ENCODE data around the gene TOX3.

Gene TOX3

GRCh38 chr16:52492789-52493357, 54.1 kb downstream of the TOX3 start:
- DNase-seq (ENCODE audit: low spot score), result no peak

DNA sequence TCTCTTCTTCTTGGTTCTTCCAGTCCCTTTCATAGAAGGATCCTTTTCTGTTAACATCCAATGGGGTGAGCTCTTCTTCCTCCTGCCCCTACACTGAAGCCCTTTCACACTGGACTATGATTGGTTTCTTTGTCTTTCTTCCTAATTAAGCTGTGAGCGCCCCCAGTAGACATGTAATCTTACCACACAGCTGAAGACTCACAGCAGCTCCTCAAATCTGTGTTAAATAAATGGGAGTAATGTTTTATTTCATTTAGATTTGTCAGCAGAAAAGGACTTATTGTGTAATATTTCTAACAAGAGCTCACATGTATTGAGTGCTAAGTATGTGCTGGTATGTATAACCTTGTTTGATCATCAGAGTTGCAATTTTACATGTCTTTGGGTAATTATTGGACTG, 55.7 kb downstream of the TOX3 start:
- DNase-seq (ENCODE audit: low spot score), result no peak

GRCh38 chr16:52489894-52490293, 57.0 kb downstream of the TOX3 start:
- no peak for DNase-seq (ENCODE audit: low spot score)

DNA sequence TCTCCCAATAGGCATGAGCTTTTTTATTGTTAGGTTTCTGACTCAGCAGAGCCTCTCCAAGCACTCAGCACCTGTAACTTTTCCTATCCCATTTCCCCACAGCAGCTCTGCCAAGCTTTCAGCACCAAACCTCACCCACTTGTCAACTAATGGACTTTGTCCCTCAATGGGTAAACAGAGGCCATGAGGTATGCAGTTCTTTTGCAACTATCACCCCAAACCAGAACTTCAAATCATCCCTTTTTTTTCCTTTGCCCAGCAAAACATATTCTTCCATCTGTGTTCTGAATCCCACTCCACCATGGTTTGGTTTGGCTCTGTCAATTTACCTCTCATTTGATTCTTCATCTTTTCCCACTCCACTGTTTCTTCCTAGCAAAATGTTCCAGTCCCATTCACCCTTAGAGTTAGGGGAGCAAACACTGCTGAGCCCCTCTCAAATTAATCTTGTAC, 58.1 kb downstream of the TOX3 start:
- DNase-seq (ENCODE audit: low spot score), result no peak

DNA sequence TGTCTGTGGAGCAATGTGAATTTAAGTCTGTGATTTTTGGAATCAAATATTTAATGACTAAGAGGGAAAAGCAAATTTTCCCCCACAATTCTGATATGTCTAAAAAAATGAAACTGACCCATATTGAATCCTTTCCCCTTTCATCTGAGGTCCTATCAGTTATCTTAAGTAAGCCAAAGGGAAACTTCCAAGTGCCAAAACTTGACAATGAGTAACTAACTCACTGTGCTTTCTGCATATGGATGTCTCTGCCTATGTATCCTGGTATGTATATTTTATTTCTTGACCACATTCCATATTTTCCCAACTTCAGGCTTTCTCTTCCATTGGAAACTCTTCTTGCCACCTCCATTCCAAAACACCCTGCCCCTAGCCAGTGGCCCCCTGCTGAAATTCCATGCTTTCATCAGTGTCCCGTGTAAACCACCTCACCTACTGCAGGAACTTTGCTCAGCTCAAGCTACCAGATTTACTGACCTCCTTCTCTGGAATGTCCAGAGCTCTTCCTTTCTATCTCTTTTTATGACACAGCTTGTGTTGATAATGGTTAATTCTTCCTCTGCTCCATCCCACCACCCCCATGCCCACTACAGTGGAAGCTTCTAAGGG, 59.0 kb downstream of the TOX3 start:
- no peak for DNase-seq (ENCODE audit: low spot score)

- DNase-seq (ENCODE audit: low spot score), result no peak
These were observed 66.7 kb downstream of the TOX3 start for GRCh38 chr16:52480237-52480636.

DNA sequence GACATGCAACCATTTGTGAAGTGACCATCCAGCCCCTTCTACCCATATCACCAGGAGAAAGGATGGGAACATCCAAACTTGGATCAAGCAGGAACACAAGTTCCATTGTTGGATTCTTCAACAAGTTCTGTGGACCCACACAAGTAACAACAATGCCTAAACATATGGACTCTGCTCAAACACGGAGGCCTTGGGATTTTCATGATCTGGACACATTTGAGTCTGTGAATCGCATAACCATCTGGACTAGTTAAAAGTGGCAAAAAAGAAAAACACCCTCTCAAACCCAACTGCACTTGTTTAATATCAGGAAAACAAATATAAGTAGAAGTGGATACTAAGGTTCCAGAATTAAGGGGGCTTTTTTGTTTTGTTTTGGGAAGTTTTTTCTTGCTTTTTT, 70.8 kb downstream of the TOX3 start:
- DNase-seq (ENCODE audit: low spot score), result no peak

DNA sequence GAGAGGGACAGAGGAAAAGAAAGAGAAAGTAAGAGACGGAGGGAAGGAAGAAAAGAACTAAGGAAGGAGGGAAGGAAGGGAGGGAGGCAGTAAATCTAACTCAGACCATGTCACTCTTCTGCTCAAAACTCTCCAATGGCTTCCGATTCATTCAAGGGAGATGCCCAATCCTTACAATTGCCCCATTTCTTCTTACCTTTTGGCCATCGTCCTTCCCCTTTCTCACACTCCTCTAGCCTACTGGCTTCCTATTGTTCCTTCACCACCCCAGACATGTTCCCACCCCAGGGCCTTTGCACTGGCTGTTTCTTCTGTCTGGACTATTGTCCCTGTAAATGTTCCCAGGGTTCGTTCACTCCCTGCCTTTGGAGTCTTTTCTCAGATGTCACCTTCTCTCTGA, 72.3 kb downstream of the TOX3 start:
- DNase-seq (ENCODE audit: low spot score), result no peak

DNA sequence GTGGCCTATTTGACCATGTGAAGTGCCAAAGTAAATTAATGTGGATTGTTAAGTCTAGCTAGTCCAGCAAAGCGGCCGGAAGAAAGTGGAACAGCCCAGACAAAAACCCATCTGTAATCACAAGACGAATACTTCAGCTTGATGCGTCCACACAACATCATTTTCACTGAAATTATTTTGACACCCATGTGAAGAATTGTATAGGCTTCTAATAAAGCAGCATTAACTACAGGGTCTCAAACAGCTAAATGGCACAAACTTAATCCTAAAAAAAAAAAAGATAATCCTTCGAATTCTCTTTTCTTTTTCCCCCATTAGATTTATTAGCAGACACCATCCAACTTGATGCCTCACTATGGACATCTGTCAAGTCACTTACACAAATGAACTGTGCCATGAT, 73.8 kb downstream of the TOX3 start:
- DNase-seq (ENCODE audit: low spot score), result no peak

DNA sequence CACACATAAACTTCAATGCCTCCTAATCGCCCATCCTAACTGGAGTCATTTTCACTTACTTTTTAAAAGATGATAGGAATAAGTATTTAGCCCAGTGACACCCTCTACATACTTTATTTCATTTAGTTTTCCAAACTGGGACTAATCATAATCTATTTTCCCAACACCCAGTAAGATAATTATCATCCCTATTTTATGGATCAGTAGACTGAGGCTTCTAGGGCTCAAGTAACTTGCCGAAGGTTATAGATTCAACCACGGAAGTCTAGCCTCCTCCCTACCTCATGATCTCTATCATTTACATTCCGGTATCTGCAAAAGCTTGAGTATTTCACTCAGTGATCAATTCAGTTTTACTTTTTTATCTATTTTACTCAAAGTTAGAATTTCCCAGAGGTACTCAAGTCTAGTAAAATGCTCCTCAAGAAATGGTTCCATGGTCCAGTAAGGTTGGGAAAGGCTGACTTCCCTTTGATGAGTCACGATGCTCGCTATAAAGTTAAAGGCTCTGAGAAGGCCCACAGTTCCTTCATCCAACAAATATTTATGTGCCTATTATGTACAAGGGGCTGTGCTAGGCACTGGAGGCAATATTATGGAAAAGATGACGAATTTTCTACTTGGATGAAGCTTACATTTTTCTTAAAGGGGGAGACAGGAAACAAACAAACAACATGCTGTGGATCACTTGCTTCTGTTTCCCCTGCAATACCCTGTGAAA, 75.1 kb downstream of the TOX3 start:
- no peak for DNase-seq (ENCODE audit: low spot score)

DNA sequence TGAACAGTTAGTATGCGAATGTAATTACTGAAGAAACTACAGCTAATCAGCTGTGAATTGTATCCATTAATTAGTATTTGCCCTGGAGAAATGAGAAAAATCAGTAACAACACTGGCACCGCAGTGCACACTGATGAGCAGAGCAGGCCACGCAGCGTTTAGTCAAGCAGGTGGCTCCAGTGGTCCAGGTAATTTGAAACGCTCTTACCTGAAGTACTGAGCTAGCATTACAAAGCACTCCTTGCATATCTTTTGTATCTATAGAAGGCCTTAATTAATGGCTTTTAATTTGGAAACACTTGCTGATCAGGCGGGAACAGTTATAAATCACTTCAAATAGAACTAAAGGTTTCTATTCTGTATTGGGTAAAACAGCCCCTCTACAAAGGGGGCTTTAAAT, 76.4 kb downstream of the TOX3 start:
- DNase-seq (ENCODE audit: low spot score), result no peak

- DNase-seq (ENCODE audit: low spot score), result no peak
These were observed 77.2 kb downstream of the TOX3 start for GRCh38 chr16:52469775-52470174.

- DNase-seq (ENCODE audit: low spot score), result no peak
These were observed 77.9 kb downstream of the TOX3 start for GRCh38 chr16:52469091-52469490.

- DNase-seq (ENCODE audit: low spot score), result no peak
These were observed 79.2 kb downstream of the TOX3 start for GRCh38 chr16:52467753-52468152.

DNA sequence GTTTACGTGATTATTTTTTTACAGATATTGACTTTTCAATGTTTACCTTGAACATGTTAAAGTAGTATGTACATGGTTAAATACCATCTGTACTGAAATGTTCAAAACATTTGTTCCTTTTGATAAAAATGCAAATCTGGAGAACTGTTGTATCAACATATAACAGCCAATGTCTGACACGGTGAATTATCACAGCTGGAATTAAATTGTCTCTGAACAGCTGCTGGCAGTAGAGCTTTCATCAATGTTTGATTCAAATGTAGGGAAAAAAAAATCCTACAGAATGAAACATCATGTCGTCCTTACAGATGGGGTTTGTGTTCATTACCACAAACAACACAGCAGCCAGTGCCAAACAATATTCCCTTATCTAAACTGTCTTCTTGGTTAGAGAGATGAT, 79.9 kb downstream of the TOX3 start:
- no peak for DNase-seq (ENCODE audit: low spot score)

DNA sequence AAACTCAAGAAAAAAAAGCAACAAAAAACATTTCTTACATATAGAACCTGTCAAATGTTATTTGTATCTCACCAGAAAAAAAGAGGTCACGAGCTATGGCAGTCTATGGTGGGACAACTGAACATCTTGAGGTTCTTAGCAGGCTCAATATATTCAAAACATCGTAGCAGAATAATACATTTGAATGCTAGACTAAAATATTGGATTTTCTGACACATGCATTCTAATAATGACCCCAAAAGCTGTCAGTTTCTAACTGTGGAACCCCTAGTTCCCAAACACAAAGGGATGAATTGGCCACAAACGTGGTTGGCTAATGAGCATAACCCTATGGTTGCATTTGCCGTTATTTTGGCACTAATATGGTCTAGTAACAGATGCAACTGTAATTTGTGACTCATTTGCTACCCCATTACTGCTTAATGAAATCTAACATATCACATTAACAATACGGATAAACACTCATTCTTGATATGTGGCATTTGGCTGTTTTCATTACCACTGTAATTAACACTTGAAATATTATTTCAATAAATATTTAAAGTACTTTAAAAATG, 81.2 kb downstream of the TOX3 start:
- DNase-seq (ENCODE audit: low spot score), result no peak

DNA sequence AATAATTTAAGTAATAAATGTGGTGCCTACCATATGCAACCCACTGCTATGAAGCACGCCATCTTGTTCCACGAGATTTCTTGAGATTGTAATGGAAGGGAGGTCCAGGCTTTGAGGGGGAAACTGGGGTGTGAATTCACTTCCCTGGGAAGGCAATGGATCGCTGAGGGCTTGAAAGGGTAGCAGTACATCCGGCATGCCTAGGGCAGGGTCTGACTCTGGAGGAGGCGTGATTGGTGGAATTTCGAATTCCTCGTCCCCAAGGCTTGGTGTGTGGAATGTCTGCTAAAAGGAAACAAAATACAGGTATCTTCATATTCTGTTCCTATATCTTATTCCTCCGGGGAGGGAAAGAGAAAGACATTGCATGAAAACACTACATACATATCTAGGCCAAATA, 83.0 kb downstream of the TOX3 start:
- DNase-seq (ENCODE audit: low spot score), result no peak

- no peak for DNase-seq (ENCODE audit: low spot score)
These were observed 84.1 kb downstream of the TOX3 start for GRCh38 chr16:52462816-52463215.

DNA sequence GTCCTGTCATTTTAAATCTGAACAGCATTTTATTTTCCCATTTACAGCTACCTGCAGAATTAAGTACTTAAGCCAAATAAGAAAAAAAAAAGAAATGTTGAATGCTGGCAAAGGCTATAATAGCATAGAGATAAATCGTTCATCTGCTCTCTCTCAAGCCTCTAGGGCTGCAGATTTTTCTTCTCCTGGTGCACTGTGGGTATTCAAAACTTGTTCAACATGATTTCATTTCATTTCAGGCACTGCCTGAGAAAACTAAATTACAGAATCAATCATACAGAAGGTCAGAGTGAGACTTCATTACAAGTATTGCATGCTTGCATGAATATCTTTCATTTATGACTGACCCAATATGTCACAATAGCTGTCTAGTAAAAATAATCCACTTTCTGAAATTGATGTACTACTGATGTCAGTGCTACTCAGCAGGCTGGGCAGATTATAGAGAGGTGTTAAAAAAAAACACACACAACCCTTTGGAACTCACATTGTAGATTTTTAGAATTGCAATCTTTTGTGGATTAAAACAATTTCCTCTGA, 86.2 kb downstream of the TOX3 start:
- DNase-seq (ENCODE audit: low spot score), result no peak

GRCh38 chr16:52456368-52456767, 90.6 kb downstream of the TOX3 start:
- DNase-seq (ENCODE audit: low spot score), result no peak

- no peak for DNase-seq (ENCODE audit: low spot score)
These were observed 91.2 kb downstream of the TOX3 start for GRCh38 chr16:52455549-52456277.

- no peak for DNase-seq (ENCODE audit: low spot score)
These were observed 93.3 kb downstream of the TOX3 start for GRCh38 chr16:52453644-52454043.
